C4-2B (cell line): ENCODE data around the gene NCKAP5.

Experiments used
- ZFX ChIP-seq: fragments of 450-650 bp; IDR thresholded peaks from 2 replicates; pipeline ENCODE4 v1.6.1; 2017
- TF ChIP-seq, protein P1 (sequence below): fragments of 450-650 bp; conservative IDR thresholded peaks from 2 replicates; pipeline ENCODE4 v1.5.1; 2017; ENCODE audit warnings: mild to moderate bottlenecking

GRCh38 chr2:133569286-133569830 lies 1.1 kb upstream of the NCKAP5 start:
- TF ChIP-seq, protein P1, sequence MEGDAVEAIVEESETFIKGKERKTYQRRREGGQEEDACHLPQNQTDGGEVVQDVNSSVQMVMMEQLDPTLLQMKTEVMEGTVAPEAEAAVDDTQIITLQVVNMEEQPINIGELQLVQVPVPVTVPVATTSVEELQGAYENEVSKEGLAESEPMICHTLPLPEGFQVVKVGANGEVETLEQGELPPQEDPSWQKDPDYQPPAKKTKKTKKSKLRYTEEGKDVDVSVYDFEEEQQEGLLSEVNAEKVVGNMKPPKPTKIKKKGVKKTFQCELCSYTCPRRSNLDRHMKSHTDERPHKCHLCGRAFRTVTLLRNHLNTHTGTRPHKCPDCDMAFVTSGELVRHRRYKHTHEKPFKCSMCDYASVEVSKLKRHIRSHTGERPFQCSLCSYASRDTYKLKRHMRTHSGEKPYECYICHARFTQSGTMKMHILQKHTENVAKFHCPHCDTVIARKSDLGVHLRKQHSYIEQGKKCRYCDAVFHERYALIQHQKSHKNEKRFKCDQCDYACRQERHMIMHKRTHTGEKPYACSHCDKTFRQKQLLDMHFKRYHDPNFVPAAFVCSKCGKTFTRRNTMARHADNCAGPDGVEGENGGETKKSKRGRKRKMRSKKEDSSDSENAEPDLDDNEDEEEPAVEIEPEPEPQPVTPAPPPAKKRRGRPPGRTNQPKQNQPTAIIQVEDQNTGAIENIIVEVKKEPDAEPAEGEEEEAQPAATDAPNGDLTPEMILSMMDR: no peak
- TF ChIP-seq ZFX: no peak
